Epithelial cell of esophagus (primary cell): Measurements from ENCODE around the gene F7.

Experiments used
- DNase-seq: peaks from one replicate; pipeline ENCODE4 v3.0.0; 2010; ENCODE audit warnings: low read depth
- H3K4me3 ChIP-seq: 2 replicates; pipeline ENCODE4 v1.5.1; 2011; ENCODE audit warnings: mild to moderate bottlenecking, low read length, control low read depth
- CTCF ChIP-seq: IDR thresholded peaks from 2 replicates; pipeline ENCODE4 v1.5.1; 2011; ENCODE audit warnings: low read depth, mild to moderate bottlenecking, low read length, control low read depth, inconsistent platforms; ENCODE audit not compliant: insufficient read depth; ENCODE audit errors: missing control alignments

Gene F7

DNA sequence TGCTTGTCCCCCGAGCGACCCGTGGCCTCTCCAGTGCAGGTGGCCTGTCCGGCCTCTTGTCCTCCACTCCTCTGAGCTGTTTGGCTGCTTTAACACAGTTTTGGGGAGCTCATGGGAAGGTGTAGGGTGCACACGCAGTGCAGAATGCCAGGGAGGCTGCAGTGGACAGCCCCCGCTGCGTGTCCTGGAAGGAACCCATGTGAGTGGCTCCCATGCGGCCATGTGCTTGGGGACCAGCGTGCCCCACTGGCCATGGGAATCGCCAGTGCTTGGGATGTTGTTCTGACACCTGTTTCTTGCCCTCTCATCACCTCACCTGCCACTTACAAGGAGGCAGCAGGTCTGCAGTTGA lies 22.6 kb upstream of the F7 start:
- H3K4me3 ChIP-seq = no peak overlapping the region
- no peak for DNase-seq
- TF ChIP-seq CTCF = no peak

DNA sequence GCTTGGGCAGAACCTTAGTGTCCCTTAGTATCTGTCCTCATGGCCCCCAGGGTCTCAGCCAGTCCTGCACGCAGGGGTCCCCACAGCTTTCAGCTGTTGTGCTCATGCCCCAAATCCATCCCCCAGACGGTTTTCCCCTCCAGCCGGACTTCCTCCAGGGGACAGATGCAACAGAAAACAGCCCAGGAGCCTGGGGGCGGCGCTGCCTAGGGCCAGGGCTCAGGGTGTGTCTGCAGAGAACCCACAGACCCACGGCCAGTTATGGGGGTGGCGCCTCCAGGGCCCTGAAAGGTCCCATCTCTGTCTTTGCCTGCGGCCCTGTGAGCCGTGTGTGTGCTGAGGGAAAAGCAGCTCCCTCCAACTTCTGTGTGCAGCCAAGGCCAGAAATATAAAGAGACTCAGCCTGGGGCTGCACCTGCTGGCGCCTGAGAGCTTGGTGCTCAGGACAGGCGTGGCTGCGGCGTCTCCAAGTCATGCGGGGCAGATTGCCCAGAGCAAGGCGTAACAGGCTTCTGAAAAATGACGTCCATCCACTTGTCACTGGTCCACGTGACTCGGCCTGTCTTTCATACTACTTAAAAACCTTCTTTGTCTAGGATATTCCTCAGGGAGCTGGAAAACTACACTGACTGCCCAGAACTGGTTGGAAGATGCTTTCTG lies 22.1 kb upstream of the F7 start:
- H3K4me3 ChIP-seq = no peak overlapping the region
- no peak for TF ChIP-seq CTCF
- DNase-seq = peak; percentile 30

- no peak overlapping the region for H3K4me3 ChIP-seq
- no peak for TF ChIP-seq CTCF
- no peak for DNase-seq
These were observed 21.3 kb upstream of the F7 start for GRCh38 chr13:113084094-113084942.

DNA sequence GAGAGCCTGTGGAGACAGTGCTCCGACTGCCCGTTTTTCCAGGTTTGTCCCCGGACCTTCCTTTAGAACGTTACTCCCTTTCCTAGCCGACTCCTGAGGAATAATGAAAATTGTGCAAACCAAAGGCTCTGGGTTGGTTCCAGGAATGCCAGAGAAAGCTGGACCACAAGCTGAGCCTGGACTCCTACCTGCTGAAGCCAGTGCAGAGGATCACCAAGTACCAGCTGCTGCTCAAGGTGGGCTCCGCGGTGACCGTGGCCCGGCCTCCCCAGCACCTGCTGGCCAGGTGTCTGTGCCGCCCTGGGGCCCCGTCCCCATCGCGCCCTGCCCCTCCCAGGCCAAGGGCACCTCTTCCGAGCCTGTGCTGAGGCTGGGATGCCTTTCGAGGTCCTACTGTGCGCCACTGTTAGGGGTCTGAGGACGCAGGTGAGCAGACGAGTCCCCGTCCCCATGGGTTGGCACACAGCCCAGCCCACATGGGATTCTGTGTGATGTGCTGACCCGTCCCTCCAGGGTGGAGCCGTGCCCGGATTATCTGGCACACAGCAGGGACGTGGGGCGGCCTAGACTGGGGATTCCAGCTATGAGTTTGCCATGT lies 20.5 kb upstream of the F7 start:
- H3K4me3 ChIP-seq = no peak overlapping the region
- no peak for TF ChIP-seq CTCF
- no peak for DNase-seq

DNA sequence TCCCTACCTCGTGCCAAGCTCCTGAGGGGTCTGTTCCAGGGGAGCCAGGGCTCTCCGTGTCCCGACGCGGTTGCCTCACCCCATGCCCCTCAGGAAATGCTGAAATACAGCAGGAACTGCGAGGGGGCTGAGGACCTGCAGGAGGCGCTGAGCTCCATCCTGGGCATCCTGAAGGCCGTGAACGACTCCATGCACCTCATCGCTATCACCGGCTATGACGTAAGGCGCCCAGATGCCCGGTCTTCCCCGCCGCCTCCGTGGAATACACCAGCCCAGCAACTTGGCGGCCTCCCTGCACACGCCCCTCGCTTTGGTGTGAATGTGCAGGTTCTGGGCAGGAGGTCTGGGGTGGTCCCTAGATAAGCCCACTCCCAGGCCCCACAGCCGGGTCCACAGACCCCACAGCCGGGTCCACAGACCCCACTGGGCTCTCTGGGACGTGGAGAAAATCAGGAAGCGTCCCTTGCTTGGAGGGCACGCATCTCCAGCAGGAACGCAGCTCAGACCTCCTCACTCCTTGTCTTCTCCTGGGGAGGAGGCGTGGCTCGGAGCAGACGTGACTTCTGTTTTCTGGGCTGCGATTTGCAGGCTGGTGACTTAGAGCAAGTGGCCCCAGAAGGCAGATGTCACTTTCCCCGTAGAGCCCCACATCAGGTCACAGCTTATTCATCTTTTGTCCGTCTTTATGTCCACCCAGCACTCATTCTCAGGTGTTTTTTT lies 19.4 kb upstream of the F7 start:
- H3K4me3 ChIP-seq = no peak overlapping the region
- no peak for DNase-seq
- TF ChIP-seq CTCF = no peak

- H3K4me3 ChIP-seq = no peak overlapping the region
- no peak for DNase-seq
- no peak for TF ChIP-seq CTCF
These were observed 18.3 kb upstream of the F7 start for GRCh38 chr13:113086991-113087922.
